ENCODE results near the gene SLC12A2.

DNA sequence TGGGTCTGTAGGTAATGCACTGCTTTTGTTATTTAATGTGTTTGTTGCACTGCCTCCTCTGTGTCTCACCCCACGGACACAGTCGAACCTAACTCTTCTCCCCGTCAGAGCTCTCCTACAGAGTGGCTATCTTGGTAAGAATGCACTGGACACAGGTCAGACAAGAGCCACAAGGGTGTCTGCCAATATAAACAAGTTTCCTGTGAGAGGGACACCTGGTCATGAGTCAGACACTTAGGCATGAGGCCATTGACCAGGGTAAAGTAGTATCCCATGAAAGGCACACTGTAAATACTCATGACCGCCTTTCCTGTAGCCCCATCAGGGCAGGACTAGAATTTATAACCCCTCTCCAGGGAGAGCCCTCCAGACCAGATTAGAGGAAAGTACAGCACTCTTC, 115.5 kb downstream of the SLC12A2 start:
- TF ChIP-seq, protein P1, sequence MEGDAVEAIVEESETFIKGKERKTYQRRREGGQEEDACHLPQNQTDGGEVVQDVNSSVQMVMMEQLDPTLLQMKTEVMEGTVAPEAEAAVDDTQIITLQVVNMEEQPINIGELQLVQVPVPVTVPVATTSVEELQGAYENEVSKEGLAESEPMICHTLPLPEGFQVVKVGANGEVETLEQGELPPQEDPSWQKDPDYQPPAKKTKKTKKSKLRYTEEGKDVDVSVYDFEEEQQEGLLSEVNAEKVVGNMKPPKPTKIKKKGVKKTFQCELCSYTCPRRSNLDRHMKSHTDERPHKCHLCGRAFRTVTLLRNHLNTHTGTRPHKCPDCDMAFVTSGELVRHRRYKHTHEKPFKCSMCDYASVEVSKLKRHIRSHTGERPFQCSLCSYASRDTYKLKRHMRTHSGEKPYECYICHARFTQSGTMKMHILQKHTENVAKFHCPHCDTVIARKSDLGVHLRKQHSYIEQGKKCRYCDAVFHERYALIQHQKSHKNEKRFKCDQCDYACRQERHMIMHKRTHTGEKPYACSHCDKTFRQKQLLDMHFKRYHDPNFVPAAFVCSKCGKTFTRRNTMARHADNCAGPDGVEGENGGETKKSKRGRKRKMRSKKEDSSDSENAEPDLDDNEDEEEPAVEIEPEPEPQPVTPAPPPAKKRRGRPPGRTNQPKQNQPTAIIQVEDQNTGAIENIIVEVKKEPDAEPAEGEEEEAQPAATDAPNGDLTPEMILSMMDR (IDR thresholded peaks at IDR 0.05) = no peak
- TF ChIP-seq POLR2A (IDR thresholded peaks at IDR 0.05) (no peak), POLR2AphosphoS5 (IDR thresholded peaks at IDR 0.05) (peak; percentile 9), EP300 (IDR thresholded peaks at IDR 0.05) (no peak)
